Nephron progenitor cell (in vitro differentiated cells): ENCODE data around the gene PES1.
"Not testable (repeated sequence)": the region's sequence is repeated elsewhere in the genome, so short reads cannot be mapped to it uniquely, and the experiment has no call there.

Experiments
- DNase-seq: peaks from one replicate; pipeline ENCODE4 v3.0.0; 2021
- H3K27ac Mint-ChIP-seq: 2 replicates; pipeline ENCODE4 v1.8.0; 2021; ENCODE audit warnings: mild to moderate bottlenecking, moderate library complexity, mixed read lengths
- H3K27me3 Mint-ChIP-seq: 2 replicates; pipeline ENCODE4 v1.8.0; 2021; ENCODE audit warnings: mild to moderate bottlenecking, low read depth, mixed read lengths; ENCODE audit not compliant: poor library complexity
- H3K36me3 Mint-ChIP-seq: 2 replicates; pipeline ENCODE4 v1.8.0; 2021; ENCODE audit warnings: low read depth, mixed read lengths
- H3K4me1 Mint-ChIP-seq: 2 replicates; pipeline ENCODE4 v1.8.0; 2021; ENCODE audit warnings: mixed read lengths
- H3K4me3 Mint-ChIP-seq: 2 replicates; pipeline ENCODE4 v1.8.0; 2021; ENCODE audit warnings: mild to moderate bottlenecking, moderate library complexity, mixed read lengths
- H3K9me3 Mint-ChIP-seq: 2 replicates; pipeline ENCODE4 v1.8.0; 2021; ENCODE audit warnings: mild to moderate bottlenecking, moderate library complexity, mixed read lengths
- CTCF ChIP-seq: fragments of 200-600 bp; sonication (generic); IDR thresholded peaks from 2 replicates; pipeline ENCODE4 v1.5.0; 2021; ENCODE audit warnings: antibody characterized with exemption

Gene PES1

GRCh38 chr22:30564045-30564760, 27.5 kb downstream of the PES1 start:
- no peak for TF ChIP-seq CTCF
- Mint-ChIP-seq H3K4me3 (no peak overlapping the region), H3K36me3 (no peaks in the 10 kb centered on the region), H3K27ac (no peak overlapping the region), H3K4me1 (peaks cover 25% of the 10 kb centered on the region), H3K27me3 (peaks cover 17% of the 10 kb centered on the region), H3K9me3 (no peaks in the 10 kb centered on the region)
- DNase-seq = no peak

GRCh38 chr22:30562366-30562765, 29.3 kb downstream of the PES1 start:
- Mint-ChIP-seq H3K4me3 (no peak overlapping the region), H3K36me3 (no peaks in the 10 kb centered on the region), H3K4me1 (peaks cover 17% of the 10 kb centered on the region), H3K27ac (no peak overlapping the region), H3K9me3 (no peaks in the 10 kb centered on the region), H3K27me3 (peaks cover 18% of the 10 kb centered on the region)
- no peak for TF ChIP-seq CTCF
- no peak for DNase-seq

- peaks cover 17% of the 10 kb centered on the region for H3K4me1 Mint-ChIP-seq
- no peaks in the 10 kb centered on the region for H3K9me3 Mint-ChIP-seq
- TF ChIP-seq CTCF = no peak
- no peak for DNase-seq
- H3K27ac Mint-ChIP-seq = no peak overlapping the region
- no peak overlapping the region for H3K4me3 Mint-ChIP-seq
- H3K36me3 Mint-ChIP-seq = no peaks in the 10 kb centered on the region
- H3K27me3 Mint-ChIP-seq = peaks cover 20% of the 10 kb centered on the region
Measured at GRCh38 chr22:30561402-30562189, 30.1 kb downstream of the PES1 start.

GRCh38 chr22:30560643-30561202, 31.0 kb downstream of the PES1 start:
- not testable (repeated sequence) for H3K27ac Mint-ChIP-seq, H3K4me3 Mint-ChIP-seq, H3K9me3 Mint-ChIP-seq, DNase-seq, H3K36me3 Mint-ChIP-seq
- Mint-ChIP-seq H3K27me3 (peaks cover 15% of the 10 kb centered on the region), H3K4me1 (peaks cover 17% of the 10 kb centered on the region)

GRCh38 chr22:30559889-30560288, 31.8 kb downstream of the PES1 start:
- Mint-ChIP-seq H3K27me3 (peaks cover 18% of the 10 kb centered on the region), H3K27ac (no peak overlapping the region), H3K9me3 (no peaks in the 10 kb centered on the region), H3K4me3 (no peak overlapping the region), H3K4me1 (peaks cover 17% of the 10 kb centered on the region), H3K36me3 (peaks cover 4% of the 10 kb centered on the region)
- TF ChIP-seq CTCF = no peak
- DNase-seq = no peak

GRCh38 chr22:30557243-30557642, 34.5 kb downstream of the PES1 start:
- DNase-seq = no peak
- Mint-ChIP-seq H3K27me3 (peaks cover 11% of the 10 kb centered on the region), H3K4me3 (no peak overlapping the region), H3K4me1 (peaks cover 13% of the 10 kb centered on the region), H3K9me3 (no peaks in the 10 kb centered on the region), H3K36me3 (peaks cover 4% of the 10 kb centered on the region), H3K27ac (no peak overlapping the region)
- TF ChIP-seq CTCF = no peak
